Peyer's patch (tissue), 4 donors: ENCODE measurements around the gene TES. TPM values are rescaled to one million over a fixed set of nuclear protein-coding genes. Genes with fewer than 3 reads are reported as not detected.
A peak's percentile ranks its signal among the peaks of the same experiment; 100 is the strongest.

Source experiments
- DNase-seq, 3 donors: peaks; one replicate each; pipeline ENCODE4 v3.0.0-alpha.2; 2017 to 2019
- H3K27ac ChIP-seq, 4 donors: fragments of 200-600 bp; sonication (generic); one replicate each; pipeline ENCODE4 v1.5.1; 2016 to 2019
- H3K27me3 ChIP-seq, 2 donors: fragments of 200-600 bp; sonication (generic); one replicate each; pipeline ENCODE4 v1.5.1; 2019
- H3K36me3 ChIP-seq, 3 donors: fragments of 200-600 bp; sonication (generic); one replicate each; pipeline ENCODE4 v1.5.1; 2016 to 2019
- H3K4me1 ChIP-seq, 4 donors: fragments of 200-600 bp; sonication (generic); one replicate each; pipeline ENCODE4 v1.5.1; 2016 to 2019
- H3K4me3 ChIP-seq, 4 donors: fragments of 200-600 bp; sonication (generic); 1 replicate in 3 of 4; 2 replicates in 1 of 4; pipeline ENCODE4 v1.5.1; 2016 to 2019; ENCODE audit warnings: mild to moderate bottlenecking in 1 of 4
- H3K9me3 ChIP-seq, 4 donors: fragments of 200-600 bp; sonication (generic); one replicate each; pipeline ENCODE4 v1.5.1; 2016 to 2019; ENCODE audit warnings: mild to moderate bottlenecking in 1 of 4
- POLR2A ChIP-seq, 2 donors: fragments of 450-650 bp; IDR thresholded peaks; one replicate each; pipeline ENCODE4 v1.5.1; 2017; ENCODE audit warnings: antibody characterized with exemption in 2 of 2, mild to moderate bottlenecking in 2 of 2, moderate library complexity in 2 of 2
- total RNA-seq, 4 donors: library from RNA; depleted of rRNA; stranded (reverse); fragments of >200 nt; gene quantifications; one replicate each; pipeline ENCODE4 v1.1.0, GENCODE V29; 2016
- TF ChIP-seq, protein P1 (sequence below), 6 experiments: fragments of 450-650 bp in 4 of 6; fragments of 200-600 bp in 2 of 6; sonication (generic) in 1 of 6; IDR thresholded peaks; one replicate each; pipeline ENCODE4 v1.5.1; 2017 to 2019; ENCODE audit warnings: antibody characterized with exemption in 6 of 6, mild to moderate bottlenecking in 3 of 6, moderate library complexity in 1 of 6

TES gene
- total RNA-seq, 4 donors from 2014 or later, result 62.7 to 97.4 (median 69.6) TPM

DNA sequence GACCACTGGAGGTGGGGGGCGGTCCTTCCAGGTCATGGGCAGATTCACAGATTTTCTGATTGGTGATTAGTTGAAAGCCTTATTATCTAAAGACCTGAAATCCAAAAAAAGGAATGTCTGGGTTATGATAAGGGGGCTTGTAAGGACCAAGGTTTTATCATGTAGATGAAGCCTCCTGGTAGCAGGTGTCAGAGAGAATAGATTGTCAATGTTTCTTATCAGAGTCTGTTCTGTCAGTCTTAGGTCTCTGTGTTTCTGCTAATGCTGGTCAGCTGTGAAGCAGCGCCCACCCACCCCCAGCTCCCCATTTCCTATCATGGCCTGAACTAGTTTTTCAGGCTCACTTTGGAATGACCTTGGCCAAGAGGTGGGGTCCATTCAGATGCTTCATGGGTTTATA, 21.2 kb downstream of the TES start:
- Histone ChIP-seq H3K36me3 (no peaks in the 10 kb centered on the region), H3K4me1 (peaks cover 0 to 34% (median 3%) of the 10 kb centered on the region in 4 donors), H3K4me3 (no peak overlapping the region), H3K27ac (peak overlapping the region in 2 of 4 donors; percentile 9 to 69), H3K27me3 (no peaks in the 10 kb centered on the region), H3K9me3 (no peaks in the 10 kb centered on the region)
- no peak for DNase-seq
- TF ChIP-seq, protein P1, sequence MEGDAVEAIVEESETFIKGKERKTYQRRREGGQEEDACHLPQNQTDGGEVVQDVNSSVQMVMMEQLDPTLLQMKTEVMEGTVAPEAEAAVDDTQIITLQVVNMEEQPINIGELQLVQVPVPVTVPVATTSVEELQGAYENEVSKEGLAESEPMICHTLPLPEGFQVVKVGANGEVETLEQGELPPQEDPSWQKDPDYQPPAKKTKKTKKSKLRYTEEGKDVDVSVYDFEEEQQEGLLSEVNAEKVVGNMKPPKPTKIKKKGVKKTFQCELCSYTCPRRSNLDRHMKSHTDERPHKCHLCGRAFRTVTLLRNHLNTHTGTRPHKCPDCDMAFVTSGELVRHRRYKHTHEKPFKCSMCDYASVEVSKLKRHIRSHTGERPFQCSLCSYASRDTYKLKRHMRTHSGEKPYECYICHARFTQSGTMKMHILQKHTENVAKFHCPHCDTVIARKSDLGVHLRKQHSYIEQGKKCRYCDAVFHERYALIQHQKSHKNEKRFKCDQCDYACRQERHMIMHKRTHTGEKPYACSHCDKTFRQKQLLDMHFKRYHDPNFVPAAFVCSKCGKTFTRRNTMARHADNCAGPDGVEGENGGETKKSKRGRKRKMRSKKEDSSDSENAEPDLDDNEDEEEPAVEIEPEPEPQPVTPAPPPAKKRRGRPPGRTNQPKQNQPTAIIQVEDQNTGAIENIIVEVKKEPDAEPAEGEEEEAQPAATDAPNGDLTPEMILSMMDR (IDR thresholded peaks at IDR 0.05), result no peak
- TF ChIP-seq POLR2A (IDR thresholded peaks at IDR 0.05), result no peak

DNA sequence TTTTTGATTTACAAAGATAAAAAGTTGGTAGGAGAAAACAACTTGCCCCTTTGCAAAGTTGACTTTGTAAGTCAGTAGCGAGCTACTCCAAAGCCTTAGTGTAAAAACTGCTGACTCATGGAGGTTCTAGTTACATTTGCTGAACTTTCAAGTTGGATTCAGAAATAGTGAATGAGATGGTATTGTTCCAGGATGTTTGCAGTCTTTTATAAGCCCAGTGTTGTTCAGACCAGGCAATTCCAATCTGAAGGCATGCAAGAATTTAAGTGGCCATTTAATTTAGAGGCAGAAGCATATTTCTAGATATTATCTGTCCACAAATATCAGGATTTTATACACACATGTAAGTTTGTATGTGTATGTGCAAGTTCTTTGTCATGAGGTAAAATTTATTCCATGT, 21.6 kb downstream of the TES start:
- Histone ChIP-seq H3K9me3 (no peaks in the 10 kb centered on the region), H3K4me3 (no peak overlapping the region), H3K4me1 (peaks cover 0 to 34% (median 3%) of the 10 kb centered on the region in 4 donors), H3K36me3 (no peaks in the 10 kb centered on the region), H3K27me3 (no peaks in the 10 kb centered on the region), H3K27ac (peak overlapping the region in 1 of 4 donors; percentile 69)
- no peak for DNase-seq
- TF ChIP-seq POLR2A (IDR thresholded peaks at IDR 0.05), result no peak
- TF ChIP-seq, protein P1 (IDR thresholded peaks at IDR 0.05), result no peak

DNA sequence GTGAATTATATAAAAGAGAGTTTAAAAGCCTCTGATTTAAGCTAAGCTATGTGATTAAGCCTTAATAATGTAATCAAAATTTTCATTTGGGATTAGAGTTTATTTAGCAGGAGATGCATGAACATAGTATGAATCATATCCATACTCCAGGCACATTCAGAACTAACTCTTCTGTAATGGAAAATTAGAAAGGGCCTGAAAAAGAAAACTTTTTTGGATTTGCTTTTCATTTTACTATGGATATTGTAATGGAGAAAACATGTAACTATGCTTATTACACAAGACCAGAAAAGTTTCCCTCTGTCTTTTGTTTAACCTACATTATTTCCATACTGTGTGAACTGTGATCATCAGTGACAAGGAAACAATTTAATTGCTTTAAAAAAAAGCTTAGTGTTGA, 22.0 kb downstream of the TES start:
- no peak for TF ChIP-seq POLR2A (IDR thresholded peaks at IDR 0.05)
- TF ChIP-seq, protein P1 (IDR thresholded peaks at IDR 0.05), result no peak
- Histone ChIP-seq H3K27ac (peak overlapping the region in 1 of 4 donors; percentile 69), H3K4me1 (peaks cover 0 to 30% (median 3%) of the 10 kb centered on the region in 4 donors)

DNA sequence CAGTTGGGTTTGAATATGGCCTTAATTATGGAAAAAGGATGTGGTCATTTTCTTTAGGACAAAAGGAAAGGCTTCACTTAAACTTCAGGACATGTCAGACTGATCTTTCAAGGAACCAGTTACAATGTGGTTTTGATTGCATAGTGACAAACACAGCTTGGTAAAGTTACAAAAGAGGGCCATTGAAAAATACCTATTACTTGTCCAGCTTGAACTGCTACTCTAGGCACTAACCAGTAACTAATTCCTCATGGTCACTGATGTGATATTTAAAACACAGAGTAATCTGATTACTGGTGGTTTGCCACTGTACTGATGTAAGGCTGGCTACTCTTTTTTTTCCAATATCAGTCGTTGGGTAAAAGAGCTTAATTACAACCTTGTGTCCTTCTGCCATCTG, 22.6 kb downstream of the TES start:
- Histone ChIP-seq H3K27ac (peak overlapping the region in 1 of 4 donors; percentile 6), H3K4me1 (peaks cover 0 to 28% (median 3%) of the 10 kb centered on the region in 4 donors)
- TF ChIP-seq, protein P1 (IDR thresholded peaks at IDR 0.05), result no peak
- TF ChIP-seq POLR2A (IDR thresholded peaks at IDR 0.05), result no peak

More for the DNA sequence above, 22.0 kb downstream of the TES start:
- no peaks in the 10 kb centered on the region for H3K27me3 ChIP-seq
- H3K9me3 ChIP-seq, result no peaks in the 10 kb centered on the region
- DNase-seq, result no peak
- peaks cover 0 to 3% (median 0%) of the 10 kb centered on the region in 3 donors for H3K36me3 ChIP-seq
- no peak overlapping the region for H3K4me3 ChIP-seq

DNA sequence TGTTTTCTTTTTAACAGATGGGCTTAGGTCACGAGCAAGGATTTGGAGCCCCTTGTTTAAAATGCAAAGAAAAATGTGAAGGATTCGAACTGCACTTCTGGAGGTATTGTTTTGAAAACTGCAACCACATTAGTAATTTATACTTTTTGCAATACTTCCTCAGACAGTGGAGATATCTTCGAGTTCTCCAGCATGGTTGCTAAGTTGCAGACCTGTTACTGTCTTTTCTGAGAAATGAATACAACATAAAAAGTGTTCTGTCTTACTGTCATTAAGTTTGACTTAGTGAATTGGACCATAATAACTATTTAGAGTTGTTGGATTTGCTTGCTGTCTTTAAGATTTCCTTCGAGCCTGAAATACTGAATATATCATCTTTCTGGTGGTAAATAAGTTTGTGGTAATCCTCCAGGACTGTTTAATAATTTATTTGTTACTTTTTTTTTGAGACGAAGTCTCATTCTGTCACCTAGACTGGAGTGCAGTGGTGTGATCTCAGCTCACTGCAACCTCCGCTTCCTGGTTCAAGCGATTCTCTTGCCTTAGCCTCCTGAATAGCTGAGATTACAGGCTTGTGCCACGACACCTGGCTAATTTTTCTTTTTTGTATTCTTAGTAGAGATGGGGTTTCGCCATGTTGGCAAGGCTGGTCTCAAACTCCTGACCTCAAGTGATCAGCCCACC, 24.3 kb downstream of the TES start:
- Histone ChIP-seq H3K27me3 (no peaks in the 10 kb centered on the region), H3K9me3 (no peaks in the 10 kb centered on the region), H3K4me1 (peaks cover 0 to 33% (median 3%) of the 10 kb centered on the region in 4 donors), H3K27ac (no peak overlapping the region), H3K4me3 (no peak overlapping the region), H3K36me3 (peaks cover 0 to 7% (median 0%) of the 10 kb centered on the region in 3 donors)
- no peak for DNase-seq
- no peak for TF ChIP-seq POLR2A (IDR thresholded peaks at IDR 0.05)
- TF ChIP-seq, protein P1 (IDR thresholded peaks at IDR 0.05), result no peak

More for the DNA sequence above, 22.6 kb downstream of the TES start:
- no peak for DNase-seq
- Histone ChIP-seq H3K9me3 (no peaks in the 10 kb centered on the region), H3K4me3 (no peak overlapping the region), H3K27me3 (no peaks in the 10 kb centered on the region), H3K36me3 (peaks cover 0 to 7% (median 0%) of the 10 kb centered on the region in 3 donors)
